H1 (cell line): ENCODE measurements around the gene KEL. TPM values are rescaled to one million over a fixed set of nuclear protein-coding genes. Genes with fewer than 3 reads are reported as not detected.

Experiments used
- CTCF ChIA-PET: fragments of 300-600 bp; sonication (Branson Sonifier 250); formaldehyde crosslinking; loops from one replicate; lab custom pipeline; 2021; ENCODE audit not compliant: partially characterized antibody; lab: Charles Lee
- POLR2A ChIA-PET: fragments of 300-600 bp; sonication (Branson Sonifier 250); formaldehyde crosslinking; loops from one replicate; lab custom pipeline; 2021; ENCODE audit warnings: inconsistent platforms; ENCODE audit not compliant: partially characterized antibody; lab: Charles Lee
- DNase-seq, 2 experiments: peaks; one replicate each; pipeline versions ENCODE4 v3.0.0 to v3.0.0-alpha.2; 2010 to 2022; ENCODE audit warnings: low spot score in 2 of 2, low read depth in 1 of 2, mixed read lengths in 1 of 2
- FAIRE-seq: peaks from 2 replicates; lab custom pipeline; 2011; peaks lifted over from hg19 to GRCh38; lab: Jason Lieb, UNC
- H2AFZ ChIP-seq: 2 replicates; pipeline ENCODE4 v1.8.1; 2012; ENCODE audit warnings: low read length, inconsistent platforms
- H2AK5ac ChIP-seq: 2 replicates; pipeline ENCODE4 v1.6.1; 2013; ENCODE audit warnings: low read depth, low read length
- H2BK120ac ChIP-seq: replicated peaks from 2 replicates; pipeline ENCODE3; 2013; ENCODE audit warnings: low read depth, low read length, inconsistent platforms
- H2BK12ac ChIP-seq: 2 replicates; pipeline ENCODE4 v1.6.1; 2013; ENCODE audit warnings: low read depth, low read length
- H2BK15ac ChIP-seq: 2 replicates; pipeline ENCODE4 v1.6.1; 2013; ENCODE audit warnings: low read length
- H2BK20ac ChIP-seq: 2 replicates; pipeline ENCODE4 v1.6.1; 2013; ENCODE audit warnings: low read length
- H2BK5ac ChIP-seq: 2 replicates; pipeline ENCODE4 v1.6.1; 2013; ENCODE audit warnings: low read depth, low read length
- H3K14ac ChIP-seq: 2 replicates; pipeline ENCODE4 v1.6.1; 2013; ENCODE audit warnings: inconsistent platforms; ENCODE audit not compliant: insufficient read length
- H3K18ac ChIP-seq: 2 replicates; pipeline ENCODE4 v1.6.1; 2013; ENCODE audit warnings: low read length; ENCODE audit errors: extremely low read depth
- H3K23ac ChIP-seq: 2 replicates; pipeline ENCODE4 v1.6.1; 2013; ENCODE audit warnings: inconsistent platforms; ENCODE audit not compliant: insufficient read length
- H3K23me2 ChIP-seq: 2 replicates; pipeline ENCODE4 v1.6.1; 2013; ENCODE audit warnings: low read depth, low read length
- H3K27ac ChIP-seq: 2 replicates; pipeline ENCODE4 v1.6.1; 2011; ENCODE audit warnings: low read depth, low read length, inconsistent platforms
- H3K27me3 ChIP-seq, 4 experiments: replicated peaks in 1 of 4; 1 replicate in 1 of 4; 2 replicates in 3 of 4; pipeline versions ENCODE4 v1.6.1 to v1.8.1; 2011 to 2013; ENCODE audit warnings: low read length in 3 of 4, mild to moderate bottlenecking in 3 of 4, inconsistent platforms in 2 of 4, mixed read lengths in 2 of 4, moderate library complexity in 1 of 4; ENCODE audit not compliant: control insufficient read depth in 3 of 4, insufficient read depth in 3 of 4; ENCODE audit errors: extremely low read depth in 1 of 4
- H3K36me3 ChIP-seq, 4 experiments: 2 replicates each; pipeline versions ENCODE4 v1.6.1 to v1.8.1; 2011 to 2013; ENCODE audit warnings: mild to moderate bottlenecking in 4 of 4, low read length in 3 of 4, moderate library complexity in 2 of 4, control low read depth in 1 of 4, inconsistent platforms in 1 of 4; ENCODE audit not compliant: insufficient read depth in 4 of 4, control insufficient read depth in 2 of 4
- H3K4ac ChIP-seq: replicated peaks from 2 replicates; pipeline ENCODE3; 2013; ENCODE audit warnings: low read length, low read depth, mixed read lengths, inconsistent platforms; ENCODE audit not compliant: insufficient read length
- H3K4me1 ChIP-seq, 4 experiments: replicated peaks in 1 of 4; 1 replicate in 1 of 4; 2 replicates in 3 of 4; pipeline versions ENCODE4 v1.6.1 to v1.8.1; 2011 to 2013; ENCODE audit warnings: low read length in 3 of 4, inconsistent platforms in 2 of 4, mixed read lengths in 1 of 4; ENCODE audit not compliant: insufficient read depth in 4 of 4, control insufficient read depth in 3 of 4
- H3K4me2 ChIP-seq, 2 experiments: 2 replicates each; pipeline versions ENCODE4 v1.6.1 to v1.8.1; 2011 to 2013; ENCODE audit warnings: low read depth in 2 of 2, low read length in 2 of 2, control low read depth in 1 of 2, inconsistent platforms in 1 of 2, mild to moderate bottlenecking in 1 of 2; ENCODE audit not compliant: insufficient read depth in 1 of 2
- H3K4me3 ChIP-seq, 4 experiments: fragments of 200-600, 300-600 bp in 1 of 4; sonication (generic), shearing (Covaris generic), sonication (Bioruptor Twin) in 1 of 4; 2 replicates each; pipeline versions ENCODE4 v1.5.1 to v1.8.1; 2011 to 2016; ENCODE audit warnings: low read length in 4 of 4, low read depth in 3 of 4, control low read depth in 2 of 4, inconsistent platforms in 2 of 4, mild to moderate bottlenecking in 2 of 4, mixed read lengths in 1 of 4, moderate library complexity in 1 of 4; ENCODE audit not compliant: insufficient read depth in 2 of 4; ENCODE audit errors: extremely low read depth in 1 of 4
- H3K56ac ChIP-seq: replicated peaks from 2 replicates; pipeline ENCODE3; 2013; ENCODE audit warnings: low read depth, mild to moderate bottlenecking, mixed read lengths, low read length, inconsistent platforms; ENCODE audit not compliant: insufficient read length
- H3K79me1 ChIP-seq: 2 replicates; pipeline ENCODE4 v1.6.1; 2013; ENCODE audit warnings: low read depth, low read length, control low read depth
- H3K79me2 ChIP-seq, 2 experiments: 2 replicates each; pipeline versions ENCODE4 v1.6.1 to v1.8.1; 2012 to 2013; ENCODE audit warnings: low read length in 2 of 2, mild to moderate bottlenecking in 2 of 2, inconsistent platforms in 1 of 2; ENCODE audit not compliant: insufficient read depth in 2 of 2, control insufficient read depth in 1 of 2
- H3K9ac ChIP-seq, 4 experiments: replicated peaks in 1 of 4; 1 replicate in 1 of 4; 2 replicates in 3 of 4; pipeline versions ENCODE4 v1.6.1 to v1.8.1; 2011 to 2013; ENCODE audit warnings: low read depth in 3 of 4, low read length in 3 of 4, control low read depth in 2 of 4, mild to moderate bottlenecking in 2 of 4, moderate library complexity in 2 of 4, inconsistent platforms in 1 of 4; ENCODE audit errors: extremely low read depth in 1 of 4
- H3K9me3 ChIP-seq, 2 experiments: 2 replicates each; pipeline versions ENCODE4 v1.6.1 to v1.8.1; 2012 to 2013; ENCODE audit warnings: mild to moderate bottlenecking in 2 of 2, moderate library complexity in 2 of 2, control low read depth in 1 of 2, inconsistent platforms in 1 of 2, low read depth in 1 of 2, low read length in 1 of 2, mixed read lengths in 1 of 2; ENCODE audit not compliant: insufficient read depth in 2 of 2
- H4K20me1 ChIP-seq, 2 experiments: replicated peaks in 1 of 2; 2 replicates each; pipeline versions ENCODE3 to v1.8.1; 2011 to 2013; ENCODE audit warnings: inconsistent platforms in 2 of 2, low read length in 2 of 2, mild to moderate bottlenecking in 1 of 2; ENCODE audit not compliant: insufficient read depth in 2 of 2, control insufficient read depth in 1 of 2
- H4K5ac ChIP-seq: 2 replicates; pipeline ENCODE4 v1.6.1; 2013; ENCODE audit warnings: low read length, low read depth, mixed read lengths, inconsistent platforms; ENCODE audit not compliant: insufficient read length
- H4K8ac ChIP-seq: 2 replicates; pipeline ENCODE4 v1.8.0; 2013; ENCODE audit warnings: mild to moderate bottlenecking, moderate library complexity, low read length, inconsistent platforms; ENCODE audit not compliant: insufficient read depth; ENCODE audit errors: extremely low read depth
- H4K91ac ChIP-seq: replicated peaks from 2 replicates; pipeline ENCODE3; 2013; ENCODE audit warnings: low read length, mixed read lengths, inconsistent platforms; ENCODE audit not compliant: insufficient read length
- CEBPB ChIP-seq: IDR thresholded peaks from 2 replicates; pipeline ENCODE4 v1.6.1; 2012; ENCODE audit warnings: low read depth, low read length
- HDAC2 ChIP-seq, 2 experiments: fragments of 300-600 bp in 1 of 2; sonication (generic) in 1 of 2; IDR thresholded peaks; 2 replicates each; pipeline ENCODE4 v1.6.1; 2011 to 2012; ENCODE audit warnings: low read depth in 2 of 2, low read length in 2 of 2, mild to moderate bottlenecking in 2 of 2, moderate library complexity in 2 of 2, borderline replicate concordance in 1 of 2, inconsistent platforms in 1 of 2
- SRF ChIP-seq: IDR thresholded peaks from 2 replicates; pipeline ENCODE4 v1.6.1; 2011; ENCODE audit warnings: mild to moderate bottlenecking, low read depth, low read length, moderate library complexity
- WGBS, 2 experiments: shearing (Covaris generic) in 1 of 2; methylation state at CpG; one replicate each; pipeline versions ENCODE4 v1.1.6 to v1.1.7; 2013 to 2015; ENCODE audit warnings: low lambda C conversion rate in 2 of 2, mixed read lengths in 2 of 2, inconsistent platforms in 1 of 2, low coverage in 1 of 2, missing lambda C conversion rate in 1 of 2; ENCODE audit not compliant: insufficient replicate concordance in 2 of 2, insufficient coverage in 1 of 2, insufficient read length in 1 of 2; ENCODE audit errors: extremely low coverage in 1 of 2, missing lambda C conversion rate in 1 of 2; 5-methylcytosine and 5-hydroxymethylcytosine counted together
- polyA plus RNA-seq, 7 experiments: library from polyadenylated mRNA; depleted of rRNA in 3 of 7; stranded (reverse) in 5 of 7; unstranded in 2 of 7; fragments of >200 nt in 5 of 7; fragments of 200-250 nt in 2 of 7; gene quantifications; 1 replicate in 5 of 7; 2 replicates in 1 of 7; 4 replicates in 1 of 7; pipeline versions ENCODE4 v1.2.1 to v1.2.3, GENCODE V29; 2011 to 2013; ENCODE audit warnings: missing spikeins in 2 of 7, mixed read lengths in 2 of 7
- total RNA-seq: library from RNA; stranded (reverse); fragmentation: NEBNext Ultra II Directional; extraction: Animal tissue kit (Norgen Biotek cat#: 25700); gene quantifications from 2 replicates; pipeline ENCODE4 v1.2.1, GENCODE V29; 2021

KEL gene
- total and polyA plus RNA-seq, 2 of the 8 experiments (the other 6 are each of a cell fraction or from before 2014, with no cell fraction given) = 1.8 to 1.9 TPM

DNA sequence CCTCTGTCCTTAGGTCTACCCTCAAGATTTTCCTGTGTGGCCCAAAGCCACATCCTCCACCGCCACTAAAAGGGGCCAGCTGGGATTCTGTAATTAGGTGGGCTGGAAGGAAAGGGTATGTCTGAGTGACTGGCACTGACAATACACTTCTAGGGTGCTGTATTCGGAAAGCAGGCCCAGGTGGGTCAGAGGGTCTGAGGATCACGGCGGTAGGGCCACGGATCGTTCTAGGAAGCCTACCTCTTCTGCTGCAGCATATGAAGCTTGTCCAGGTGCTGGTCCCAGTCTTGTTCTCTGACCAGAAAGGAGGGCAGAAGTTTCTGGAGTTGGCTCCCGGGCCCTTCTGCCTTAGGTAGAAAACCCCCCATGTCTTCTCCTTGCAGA is 29.1 kb downstream of the KEL start:
- Histone ChIP-seq H3K23me2 (peaks cover 2% of the 10 kb centered on the region; the same call in 1 of the 2 replicates), H3K4me1 (peaks cover 0 to 5% (median 2%) of the 10 kb centered on the region in 4 experiments; a peak in 3 of 7 replicates), H3K4me2 (no peak overlapping the region), H2BK15ac (no peak overlapping the region), H2AFZ (no peak overlapping the region), H4K8ac (no peak overlapping the region), H3K14ac (no peak overlapping the region), H4K20me1 (no peaks in the 10 kb centered on the region), H4K5ac (no peak overlapping the region), H3K23ac (no peak overlapping the region), H3K36me3 (no peaks in the 10 kb centered on the region), H3K4me3 (no peak overlapping the region), H3K56ac (no peak overlapping the region), H2BK12ac (no peak overlapping the region), H3K27ac (no peak overlapping the region), H3K27me3 (no peaks in the 10 kb centered on the region; a peak in 2 of 7 replicates), H3K79me2 (no peaks in the 10 kb centered on the region), H3K9me3 (no peaks in the 10 kb centered on the region), H2AK5ac (no peak overlapping the region), H2BK20ac (no peak overlapping the region), H3K79me1 (no peaks in the 10 kb centered on the region), H4K91ac (no peak overlapping the region), H3K9ac (no peak overlapping the region), H2BK120ac (no peak overlapping the region), H3K4ac (no peak overlapping the region), H3K18ac (no peak overlapping the region), H2BK5ac (no peak overlapping the region)
- ChIA-PET CTCF (interaction anchor here (0.8 to 4.4 kb wide), 14 partner anchors 7 to 70 kb away, joined by 3 to 36 read pairs (median 6); partner anchors contain the start of gene KEL), POLR2A (interaction anchor here (1.2 kb wide), 1 partner anchor 13 kb away, joined by 3 read pairs; no protein-coding TSS in a partner anchor)
- WGBS, 2 experiments = 92% methylated on average over 7 of the region's 7 CpGs; no CpG with 5 or more reads in 1 of the 2 experiments
- FAIRE-seq = no peak
- DNase-seq = no peak
- TF ChIP-seq SRF (no peak), HDAC2 (IDR thresholded peaks at IDR 0.05; ENCODE audit: borderline replicate concordance in 1 of 2, low read depth in 2 of 2, low read length in 2 of 2) (no peak), CEBPB (no peak)
